Keratinocyte (primary cell): ENCODE data around the gene TEX29. TPM values are rescaled to one million over a fixed set of nuclear protein-coding genes. Genes with fewer than 3 reads are reported as not detected.

Source experiments
- DNase-seq: peaks from one replicate; pipeline ENCODE4 v3.0.0-alpha.2; 2011; ENCODE audit warnings: low read depth, missing footprints, low spot score
- FAIRE-seq: peaks from 2 replicates; lab custom pipeline; 2011; peaks lifted over from hg19 to GRCh38; lab: Jason Lieb, UNC
- H2AFZ ChIP-seq: 2 replicates; pipeline ENCODE4 v1.6.0; 2012; ENCODE audit warnings: low read length, control low read depth, inconsistent platforms; ENCODE audit not compliant: control insufficient read depth
- H3K27ac ChIP-seq: 2 replicates; pipeline ENCODE4 v1.5.1; 2011; ENCODE audit warnings: low read length; ENCODE audit not compliant: control insufficient read depth, insufficient read depth
- H3K27me3 ChIP-seq: 3 replicates; pipeline ENCODE4 v1.6.0; 2011; ENCODE audit warnings: low read length; ENCODE audit not compliant: control insufficient read depth, insufficient read depth; ENCODE audit errors: extremely low read depth
- H3K36me3 ChIP-seq, 2 experiments: 2 replicates in 1 of 2; 3 replicates in 1 of 2; pipeline ENCODE4 v1.5.1; 2011; ENCODE audit warnings: low read length in 2 of 2, mild to moderate bottlenecking in 1 of 2; ENCODE audit not compliant: control insufficient read depth in 2 of 2, insufficient read depth in 2 of 2; ENCODE audit errors: extremely low read depth in 1 of 2
- H3K4me1 ChIP-seq: 3 replicates; pipeline ENCODE4 v1.5.1; 2011; ENCODE audit warnings: low read length; ENCODE audit not compliant: control insufficient read depth, insufficient read depth; ENCODE audit errors: extremely low read depth
- H3K4me2 ChIP-seq: 3 replicates; pipeline ENCODE4 v1.6.0; 2011; ENCODE audit warnings: low read depth, low read length; ENCODE audit not compliant: control insufficient read depth, insufficient read depth; ENCODE audit errors: extremely low read depth
- H3K4me3 ChIP-seq, 3 experiments: fragments of 200-600 bp in 1 of 3; sonication (generic) in 1 of 3; 2 replicates in 2 of 3; 3 replicates in 1 of 3; pipeline ENCODE4 v1.5.1; 2011 to 2016; ENCODE audit warnings: low read length in 3 of 3, mild to moderate bottlenecking in 3 of 3, control low read depth in 2 of 3, inconsistent platforms in 1 of 3, low read depth in 1 of 3, mixed read lengths in 1 of 3, mixed run types in 1 of 3, moderate library complexity in 1 of 3; ENCODE audit not compliant: control insufficient read depth in 2 of 3, insufficient read depth in 2 of 3; ENCODE audit errors: extremely low read depth in 1 of 3
- H3K79me2 ChIP-seq: 2 replicates; pipeline ENCODE4 v1.6.0; 2012; ENCODE audit warnings: low read length; ENCODE audit not compliant: control insufficient read depth, insufficient read depth
- H3K9ac ChIP-seq: 3 replicates; pipeline ENCODE4 v1.6.0; 2011; ENCODE audit warnings: low read length; ENCODE audit not compliant: control insufficient read depth, insufficient read depth; ENCODE audit errors: extremely low read depth
- H3K9me1 ChIP-seq: 3 replicates; pipeline ENCODE4 v1.6.0; 2011; ENCODE audit warnings: low read length; ENCODE audit not compliant: control insufficient read depth, insufficient read depth; ENCODE audit errors: extremely low read depth
- H3K9me3 ChIP-seq: 2 replicates; pipeline ENCODE4 v1.5.1; 2012; ENCODE audit warnings: low read depth, low read length; ENCODE audit not compliant: control insufficient read depth
- H4K20me1 ChIP-seq: 3 replicates; pipeline ENCODE4 v1.6.0; 2011; ENCODE audit warnings: low read length; ENCODE audit not compliant: control insufficient read depth, insufficient read depth; ENCODE audit errors: extremely low read depth
- EZH2 ChIP-seq: IDR thresholded peaks from one replicate; pipeline ENCODE4 v1.6.1; 2012; ENCODE audit warnings: inconsistent platforms, mild to moderate bottlenecking, low read length, moderate library complexity
- dilution Hi-C: fragments of 300-500 bp; cut with MboI; formaldehyde crosslinking; loops from one replicate; pipeline ENCODE4 v1.7.0; 2020; ENCODE audit warnings: low sequenced_read_pairs; ENCODE audit not compliant: extremely low pct_ligation_motif_present
- polyA plus RNA-seq, 5 experiments: library from polyadenylated mRNA; depleted of rRNA in 3 of 5; stranded (reverse) in 3 of 5; stranded (forward) in 1 of 5; unstranded in 1 of 5; fragments of >200 nt; gene quantifications; 1 replicate in 1 of 5; 2 replicates in 3 of 5; 3 replicates in 1 of 5; pipeline versions ENCODE4 v1.2.1 to v1.2.3, GENCODE V29; 2011 to 2012; ENCODE audit warnings: missing spikeins in 2 of 5, low read depth in 1 of 5, low replicate concordance in 1 of 5
- TF ChIP-seq, protein P1 (sequence below), 3 experiments: IDR thresholded peaks in 1 of 3; conservative IDR thresholded peaks in 1 of 3; optimal IDR thresholded peaks in 1 of 3; 2 replicates in 2 of 3; 3 replicates in 1 of 3; pipeline versions ENCODE3 to v1.5.1; 2011; ENCODE audit warnings: low read length in 3 of 3, mild to moderate bottlenecking in 3 of 3, moderate library complexity in 2 of 3, control low read depth in 1 of 3, inconsistent platforms in 1 of 3; ENCODE audit not compliant: insufficient read depth in 2 of 3; ENCODE audit errors: extremely low read depth in 1 of 3

The TEX29 gene
- polyA plus RNA-seq, 1 donor (not counting 4 experiments of a cell fraction or from before 2014, with no cell fraction given): 0.18 TPM

DNA sequence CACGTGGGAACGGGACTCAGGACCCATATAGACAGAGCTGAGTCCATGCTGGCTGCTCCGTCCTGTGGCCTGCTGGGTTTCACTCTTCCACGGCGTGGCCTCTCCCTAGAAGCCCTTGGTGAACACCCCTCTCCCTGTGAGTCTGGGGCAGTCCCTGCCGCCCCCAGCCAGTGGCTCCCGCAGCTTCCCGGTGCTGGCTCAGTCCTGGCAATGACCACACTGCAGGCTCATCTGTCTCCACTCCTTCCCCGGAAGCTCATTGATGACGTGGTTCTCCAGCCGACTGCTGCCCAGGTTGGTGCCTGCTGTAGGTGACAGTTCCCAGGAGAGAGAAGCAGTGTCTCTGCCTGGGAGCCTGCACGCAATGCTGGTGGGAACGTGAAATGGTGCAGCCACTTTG is 2.1 kb upstream of the TEX29 start:
- H2AFZ ChIP-seq: no peak overlapping the region
- H3K79me2 ChIP-seq: no peaks in the 10 kb centered on the region
- no peaks in the 10 kb centered on the region for H4K20me1 ChIP-seq
- no peaks in the 10 kb centered on the region for H3K9me1 ChIP-seq
- H3K4me1 ChIP-seq: no peaks in the 10 kb centered on the region
- no peaks in the 10 kb centered on the region for H3K9me3 ChIP-seq
- TF ChIP-seq, protein P1, sequence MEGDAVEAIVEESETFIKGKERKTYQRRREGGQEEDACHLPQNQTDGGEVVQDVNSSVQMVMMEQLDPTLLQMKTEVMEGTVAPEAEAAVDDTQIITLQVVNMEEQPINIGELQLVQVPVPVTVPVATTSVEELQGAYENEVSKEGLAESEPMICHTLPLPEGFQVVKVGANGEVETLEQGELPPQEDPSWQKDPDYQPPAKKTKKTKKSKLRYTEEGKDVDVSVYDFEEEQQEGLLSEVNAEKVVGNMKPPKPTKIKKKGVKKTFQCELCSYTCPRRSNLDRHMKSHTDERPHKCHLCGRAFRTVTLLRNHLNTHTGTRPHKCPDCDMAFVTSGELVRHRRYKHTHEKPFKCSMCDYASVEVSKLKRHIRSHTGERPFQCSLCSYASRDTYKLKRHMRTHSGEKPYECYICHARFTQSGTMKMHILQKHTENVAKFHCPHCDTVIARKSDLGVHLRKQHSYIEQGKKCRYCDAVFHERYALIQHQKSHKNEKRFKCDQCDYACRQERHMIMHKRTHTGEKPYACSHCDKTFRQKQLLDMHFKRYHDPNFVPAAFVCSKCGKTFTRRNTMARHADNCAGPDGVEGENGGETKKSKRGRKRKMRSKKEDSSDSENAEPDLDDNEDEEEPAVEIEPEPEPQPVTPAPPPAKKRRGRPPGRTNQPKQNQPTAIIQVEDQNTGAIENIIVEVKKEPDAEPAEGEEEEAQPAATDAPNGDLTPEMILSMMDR (optimal IDR thresholded peaks at IDR 0.05 in 1 of 3, IDR thresholded peaks at IDR 0.05 in 1 of 3, conservative IDR thresholded peaks at IDR 0.05 in 1 of 3; ENCODE audit: extremely low read depth in 1 of 3, insufficient read depth in 2 of 3, low read length in 3 of 3): no peak
- no peak for TF ChIP-seq EZH2
- DNase-seq (no peak), FAIRE-seq (no peak)
- H3K4me3 ChIP-seq: no peak overlapping the region
- no peak overlapping the region for H3K27ac ChIP-seq
- H3K27me3 ChIP-seq: no peaks in the 10 kb centered on the region
- dilution Hi-C loops: no loop called here
- H3K36me3 ChIP-seq: no peaks in the 10 kb centered on the region
- H3K4me2 ChIP-seq: no peak overlapping the region
- no peak overlapping the region for H3K9ac ChIP-seq

DNA sequence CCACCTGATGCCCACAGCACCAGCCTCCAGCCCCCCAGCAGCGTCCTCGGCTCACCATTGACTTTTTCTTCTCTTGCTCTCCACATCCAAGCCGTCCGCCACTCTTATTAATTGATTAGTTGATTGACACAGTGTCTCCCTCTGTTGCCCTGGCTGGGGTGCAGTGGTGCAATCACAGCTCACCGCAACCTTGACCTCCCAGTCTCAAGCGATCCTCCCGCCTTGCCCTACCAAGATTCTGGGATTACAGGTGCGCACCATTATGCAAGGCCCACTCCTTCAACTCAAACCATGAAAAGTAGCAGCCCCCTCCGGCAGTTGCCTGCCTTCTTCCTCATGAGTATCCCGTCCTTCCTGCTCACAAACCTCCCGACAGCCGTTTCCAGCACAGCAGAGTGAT is 921 bp upstream of the TEX29 start:
- Histone ChIP-seq H3K36me3 (no peaks in the 10 kb centered on the region), H2AFZ (no peak overlapping the region), H3K9ac (no peak overlapping the region), H3K27ac (no peak overlapping the region), H3K79me2 (no peaks in the 10 kb centered on the region), H3K27me3 (no peaks in the 10 kb centered on the region), H3K9me1 (no peaks in the 10 kb centered on the region), H3K4me2 (no peak overlapping the region), H3K4me3 (no peak overlapping the region), H4K20me1 (no peaks in the 10 kb centered on the region), H3K4me1 (no peaks in the 10 kb centered on the region), H3K9me3 (no peaks in the 10 kb centered on the region)
- dilution Hi-C loops: no loop called here
- no peak for TF ChIP-seq EZH2
- TF ChIP-seq, protein P1 (optimal IDR thresholded peaks at IDR 0.05 in 1 of 3, IDR thresholded peaks at IDR 0.05 in 1 of 3, conservative IDR thresholded peaks at IDR 0.05 in 1 of 3; ENCODE audit: extremely low read depth in 1 of 3, insufficient read depth in 2 of 3, low read length in 3 of 3): no peak
- FAIRE-seq (no peak), DNase-seq (no peak)
